ENCODE measurements around the gene SMPD3.

SMPD3 gene

GRCh38 chr16:68432701-68433100 lies 15.6 kb downstream of the SMPD3 start:
- no peak for DNase-seq

GRCh38 chr16:68429076-68429854 lies 19.0 kb downstream of the SMPD3 start:
- DNase-seq = no peak

GRCh38 chr16:68427649-68428303 lies 20.5 kb downstream of the SMPD3 start:
- no peak for DNase-seq

GRCh38 chr16:68426347-68426652 lies 22.0 kb downstream of the SMPD3 start:
- DNase-seq = no peak

- DNase-seq = no peak
These were observed 22.6 kb downstream of the SMPD3 start for GRCh38 chr16:68425498-68426346.

GRCh38 chr16:68423771-68424170 lies 24.5 kb downstream of the SMPD3 start:
- no peak for DNase-seq

GRCh38 chr16:68422396-68422960 lies 25.8 kb downstream of the SMPD3 start:
- no peak for DNase-seq

- DNase-seq = no peak
These were observed 27.2 kb downstream of the SMPD3 start for GRCh38 chr16:68421076-68421475.

- no peak for DNase-seq
These were observed 27.9 kb downstream of the SMPD3 start for GRCh38 chr16:68420366-68420942.

GRCh38 chr16:68417711-68418301 lies 30.5 kb downstream of the SMPD3 start:
- DNase-seq = peak; percentile 62 to 64

- no peak for DNase-seq
These were observed 32.0 kb downstream of the SMPD3 start for GRCh38 chr16:68416057-68417046.

- no peak for DNase-seq
These were observed 33.7 kb downstream of the SMPD3 start for GRCh38 chr16:68414581-68414980.

GRCh38 chr16:68412061-68412460 lies 36.2 kb downstream of the SMPD3 start:
- DNase-seq = no peak

- no peak for DNase-seq
These were observed 37.2 kb downstream of the SMPD3 start for GRCh38 chr16:68411086-68411485.

GRCh38 chr16:68408967-68409366 lies 39.3 kb downstream of the SMPD3 start:
- DNase-seq = no peak

GRCh38 chr16:68408428-68408827 lies 39.9 kb downstream of the SMPD3 start:
- no peak for DNase-seq

GRCh38 chr16:68406458-68407152 lies 41.7 kb downstream of the SMPD3 start:
- no peak for DNase-seq

- DNase-seq = no peak
These were observed 43.5 kb downstream of the SMPD3 start for GRCh38 chr16:68404736-68405345.

GRCh38 chr16:68403704-68404103 lies 44.6 kb downstream of the SMPD3 start:
- no peak for DNase-seq

- no peak for DNase-seq
These were observed 45.1 kb downstream of the SMPD3 start for GRCh38 chr16:68403177-68403576.

- DNase-seq = no peak
These were observed 45.6 kb downstream of the SMPD3 start for GRCh38 chr16:68402748-68403040.

All from activated CD4-positive, alpha-beta T cell treated with anti-CD3 and anti-CD28 coated beads, Interleukin-2, amount 50 U/mL, for 4 hours (primary cell).